ENCODE measurements around the gene RSRC1.

RSRC1 gene

GRCh38 chr3:158272081-158272480, 162.2 kb downstream of the RSRC1 start:
- H3K27me3 ChIP-seq (ENCODE audit: insufficient read depth, low read length): no peaks in the 10 kb centered on the region
- no peak overlapping the region for H3K4me3 ChIP-seq (ENCODE audit: low read depth, low read length, poor library complexity, severe bottlenecking)
- no peaks in the 10 kb centered on the region for H3K4me1 ChIP-seq (ENCODE audit: insufficient read depth, low read length, severe bottlenecking)
- H4K20me1 ChIP-seq (ENCODE audit: insufficient read depth, low read length): no peaks in the 10 kb centered on the region
- peaks cover 6% of the 10 kb centered on the region; the same call in 1 of the 2 replicates for H3K36me3 ChIP-seq (ENCODE audit: insufficient read depth, low read length)
- peaks cover 11% of the 10 kb centered on the region for H3K9me3 ChIP-seq (ENCODE audit: low read length)
- no peak overlapping the region for H2AFZ ChIP-seq (ENCODE audit: low read length)
- no peak overlapping the region for H3K27ac ChIP-seq (ENCODE audit: low read depth, low read length, poor library complexity, severe bottlenecking)
- TF ChIP-seq CTCF (IDR thresholded peaks at IDR 0.05; ENCODE audit: low read length): no peak
- TF ChIP-seq EZH2 (IDR thresholded peaks at IDR 0.05; ENCODE audit: borderline replicate concordance, low read length): no peak
- H3K79me2 ChIP-seq (ENCODE audit: insufficient read depth, low read length): no peaks in the 10 kb centered on the region
- H3K9me2 ChIP-seq (ENCODE audit: low read depth, low read length): no peaks in the 10 kb centered on the region
- no peak overlapping the region for H3K4me2 ChIP-seq (ENCODE audit: low read length)
- H3F3A ChIP-seq (ENCODE audit: insufficient read depth, low read length): no peaks in the 10 kb centered on the region
- H3K9ac ChIP-seq (ENCODE audit: low read length): no peak overlapping the region

GRCh38 chr3:158273656-158274055, 163.8 kb downstream of the RSRC1 start:
- Histone ChIP-seq H4K20me1 (ENCODE audit: insufficient read depth, low read length) (no peaks in the 10 kb centered on the region), H3K4me3 (ENCODE audit: low read depth, low read length, poor library complexity, severe bottlenecking) (no peak overlapping the region), H3K9ac (ENCODE audit: low read length) (no peak overlapping the region), H3K4me1 (ENCODE audit: insufficient read depth, low read length, severe bottlenecking) (no peaks in the 10 kb centered on the region), H3K79me2 (ENCODE audit: insufficient read depth, low read length) (no peaks in the 10 kb centered on the region), H3F3A (ENCODE audit: insufficient read depth, low read length) (no peaks in the 10 kb centered on the region), H3K27me3 (ENCODE audit: insufficient read depth, low read length) (no peaks in the 10 kb centered on the region), H2AFZ (ENCODE audit: low read length) (no peak overlapping the region), H3K36me3 (ENCODE audit: insufficient read depth, low read length) (peaks cover 8% of the 10 kb centered on the region; the same call in 1 of the 2 replicates), H3K9me3 (ENCODE audit: low read length) (no peaks in the 10 kb centered on the region), H3K27ac (ENCODE audit: low read depth, low read length, poor library complexity, severe bottlenecking) (no peak overlapping the region), H3K4me2 (ENCODE audit: low read length) (no peak overlapping the region), H3K9me2 (ENCODE audit: low read depth, low read length) (no peaks in the 10 kb centered on the region)
- no peak for TF ChIP-seq CTCF (IDR thresholded peaks at IDR 0.05; ENCODE audit: low read length)
- TF ChIP-seq EZH2 (IDR thresholded peaks at IDR 0.05; ENCODE audit: borderline replicate concordance, low read length): no peak

GRCh38 chr3:158278187-158278586, 168.3 kb downstream of the RSRC1 start:
- Histone ChIP-seq H3K4me3 (ENCODE audit: low read depth, low read length, poor library complexity, severe bottlenecking) (no peak overlapping the region), H3K27me3 (ENCODE audit: insufficient read depth, low read length) (no peaks in the 10 kb centered on the region), H3K27ac (ENCODE audit: low read depth, low read length, poor library complexity, severe bottlenecking) (no peak overlapping the region), H2AFZ (ENCODE audit: low read length) (no peak overlapping the region), H3K9ac (ENCODE audit: low read length) (no peak overlapping the region), H3K79me2 (ENCODE audit: insufficient read depth, low read length) (no peaks in the 10 kb centered on the region), H3K36me3 (ENCODE audit: insufficient read depth, low read length) (peaks cover 8% of the 10 kb centered on the region; the same call in 1 of the 2 replicates), H3K9me2 (ENCODE audit: low read depth, low read length) (no peaks in the 10 kb centered on the region), H3K9me3 (ENCODE audit: low read length) (no peaks in the 10 kb centered on the region), H4K20me1 (ENCODE audit: insufficient read depth, low read length) (no peaks in the 10 kb centered on the region), H3K4me1 (ENCODE audit: insufficient read depth, low read length, severe bottlenecking) (no peaks in the 10 kb centered on the region), H3K4me2 (ENCODE audit: low read length) (no peak overlapping the region), H3F3A (ENCODE audit: insufficient read depth, low read length) (no peaks in the 10 kb centered on the region)
- TF ChIP-seq EZH2 (IDR thresholded peaks at IDR 0.05; ENCODE audit: borderline replicate concordance, low read length) (no peak), CTCF (IDR thresholded peaks at IDR 0.05; ENCODE audit: low read length) (no peak)
